Endothelial cell of umbilical vein (primary cell): Measurements from ENCODE around the gene NR2C2. TPM values are rescaled to one million over a fixed set of nuclear protein-coding genes. Genes with fewer than 3 reads are reported as not detected.

Experiments
- BruUV-seq: library from RNA; stranded (reverse); fragments of 400-500 nt; replicated peaks from 2 replicates; lab custom pipeline; 2021; lab: Mats Ljungman, UMichigan
- CTCF ChIA-PET: fragments of 300-600, 350-600 bp; sonication (Branson Sonifier 250); formaldehyde crosslinking; loops from one replicate; lab custom pipeline; 2021; ENCODE audit warnings: antibody characterized with exemption, inconsistent platforms; lab: Charles Lee
- POLR2A ChIA-PET: fragments of 300-600, 350-600 bp; sonication (Branson Sonifier 250); formaldehyde crosslinking; loops from one replicate; lab custom pipeline; 2021; ENCODE audit warnings: antibody characterized with exemption, inconsistent platforms; lab: Charles Lee
- DNase-seq: peaks from one replicate; pipeline ENCODE4 v3.0.0-alpha.2; 2011; ENCODE audit warnings: low read depth, low spot score
- FAIRE-seq: peaks from 2 replicates; lab custom pipeline; 2011; peaks lifted over from hg19 to GRCh38; lab: Jason Lieb, UNC
- H2AFZ ChIP-seq: 2 replicates; pipeline ENCODE4 v1.6.0; 2012; ENCODE audit warnings: low read depth, low read length, control low read depth, inconsistent platforms
- H3K27ac ChIP-seq: 2 replicates; pipeline ENCODE4 v1.5.1; 2011; ENCODE audit warnings: low read depth, mild to moderate bottlenecking, control low read depth, low read length, moderate library complexity; ENCODE audit not compliant: insufficient read depth
- H3K27me3 ChIP-seq, 2 experiments: 2 replicates each; pipeline versions ENCODE4 v1.6.0 to v1.6.1; 2011; ENCODE audit warnings: low read length in 2 of 2, mixed read lengths in 1 of 2; ENCODE audit not compliant: control insufficient read depth in 2 of 2, insufficient read depth in 2 of 2
- H3K36me3 ChIP-seq, 2 experiments: 2 replicates in 1 of 2; 3 replicates in 1 of 2; pipeline ENCODE4 v1.5.1; 2011; ENCODE audit warnings: low read length in 2 of 2, mild to moderate bottlenecking in 1 of 2, moderate library complexity in 1 of 2; ENCODE audit not compliant: control insufficient read depth in 2 of 2, insufficient read depth in 2 of 2; ENCODE audit errors: extremely low read depth in 1 of 2
- H3K4me1 ChIP-seq: 3 replicates; pipeline ENCODE4 v1.5.1; 2011; ENCODE audit warnings: mild to moderate bottlenecking, low read length; ENCODE audit not compliant: control insufficient read depth, insufficient read depth; ENCODE audit errors: extremely low read depth
- H3K4me2 ChIP-seq: 2 replicates; pipeline ENCODE4 v1.6.1; 2011; ENCODE audit warnings: low read length, control low read depth, mixed read lengths; ENCODE audit not compliant: insufficient read depth
- H3K4me3 ChIP-seq, 3 experiments: fragments of 200-600 bp in 1 of 3; sonication (generic), shearing (Covaris generic) in 1 of 3; replicated peaks in 1 of 3; 2 replicates each; pipeline ENCODE4 v1.5.1; 2011 to 2016; ENCODE audit warnings: control low read depth in 3 of 3, low read length in 3 of 3, mild to moderate bottlenecking in 2 of 3, inconsistent platforms in 1 of 3, low read depth in 1 of 3, moderate library complexity in 1 of 3; ENCODE audit not compliant: insufficient read depth in 1 of 3
- H3K79me2 ChIP-seq: 2 replicates; pipeline ENCODE4 v1.6.0; 2012; ENCODE audit warnings: low read length, inconsistent platforms; ENCODE audit not compliant: control insufficient read depth, insufficient read depth
- H3K9ac ChIP-seq: replicated peaks from 2 replicates; pipeline ENCODE3; 2011; ENCODE audit warnings: low read length, control low read depth; ENCODE audit not compliant: insufficient read depth; ENCODE audit errors: extremely low read depth
- H3K9me1 ChIP-seq: replicated peaks from 3 replicates; pipeline ENCODE4 v1.6.0; 2011; ENCODE audit warnings: mild to moderate bottlenecking, low read length; ENCODE audit not compliant: control insufficient read depth, insufficient read depth; ENCODE audit errors: extremely low read depth
- H3K9me3 ChIP-seq: replicated peaks from 2 replicates; pipeline ENCODE4 v1.5.1; 2012; ENCODE audit warnings: low read length, inconsistent platforms; ENCODE audit not compliant: control insufficient read depth, insufficient read depth
- H4K20me1 ChIP-seq: replicated peaks from 2 replicates; pipeline ENCODE3; 2011; ENCODE audit warnings: mild to moderate bottlenecking, low read length; ENCODE audit not compliant: control insufficient read depth, insufficient read depth; ENCODE audit errors: extremely low read depth
- EZH2 ChIP-seq: IDR thresholded peaks from 2 replicates; pipeline ENCODE4 v1.6.1; 2012; ENCODE audit warnings: borderline replicate concordance, low read depth, mild to moderate bottlenecking, moderate library complexity, low read length, inconsistent platforms; ENCODE audit not compliant: severe bottlenecking
- FOS ChIP-seq: IDR thresholded peaks from 2 replicates; pipeline ENCODE4 v1.6.1; 2011; ENCODE audit warnings: mild to moderate bottlenecking, low read length, moderate library complexity, borderline replicate concordance; ENCODE audit not compliant: insufficient read depth
- GATA2 ChIP-seq: IDR thresholded peaks from 2 replicates; pipeline ENCODE4 v1.7.0; 2011; ENCODE audit warnings: low read depth, mild to moderate bottlenecking, moderate library complexity, mixed read lengths, low read length; ENCODE audit not compliant: insufficient read length, insufficient read depth
- JUN ChIP-seq: IDR thresholded peaks from 2 replicates; pipeline ENCODE4 v1.6.1; 2011; ENCODE audit warnings: borderline replicate concordance, low read depth; ENCODE audit not compliant: insufficient read length, insufficient read depth
- MYC ChIP-seq: IDR thresholded peaks from one replicate; pipeline ENCODE4 v1.6.1; 2011; ENCODE audit warnings: mild to moderate bottlenecking, low read depth, low read length
- POLR2A ChIP-seq: IDR thresholded peaks from 2 replicates; pipeline ENCODE4 v1.6.1; 2012; ENCODE audit warnings: low read depth, mild to moderate bottlenecking, control low read depth, low read length
- POLR2AphosphoS5 ChIP-seq: IDR thresholded peaks from 2 replicates; pipeline ENCODE4 v1.6.1; 2012; ENCODE audit warnings: low read depth, mild to moderate bottlenecking, control low read depth, low read length, moderate library complexity; ENCODE audit not compliant: insufficient read depth
- dilution Hi-C: fragments of 300-500 bp; cut with MboI; formaldehyde crosslinking; loops from one replicate; pipeline ENCODE4 v1.15.0; 2019; ENCODE audit warnings: low sequenced_read_pairs; ENCODE audit not compliant: extremely low pct_ligation_motif_present
- intact Hi-C: fragments of 100-400 bp; cut with micrococcal nuclease; formaldehyde crosslinking; loops from one replicate; pipeline ENCODE4 v1.10.0; 2022
- polyA plus RNA-seq, 4 experiments: library from polyadenylated mRNA; depleted of rRNA in 3 of 4; stranded (reverse) in 3 of 4; unstranded in 1 of 4; fragments of >200 nt; gene quantifications; 2 replicates each; pipeline versions ENCODE4 v1.2.1 to v1.2.3, GENCODE V29; 2011 to 2012; ENCODE audit warnings: missing spikeins in 1 of 4
- total RNA-seq: library from RNA; stranded (reverse); gene quantifications from 2 replicates; pipeline ENCODE4 v1.2.3, GENCODE V29; 2021
- TF ChIP-seq, protein P1 (sequence below), 2 donors: IDR thresholded peaks; 1 replicate in 1 of 2; 2 replicates in 1 of 2; pipeline ENCODE4 v1.5.1; 2011; ENCODE audit warnings: low read length in 2 of 2, mild to moderate bottlenecking in 2 of 2, moderate library complexity in 2 of 2, control low read depth in 1 of 2, inconsistent platforms in 1 of 2, low read depth in 1 of 2; ENCODE audit not compliant: insufficient read depth in 1 of 2; ENCODE audit errors: extremely low read depth in 1 of 2
- TF ChIP-seq, protein P2 (sequence below): IDR thresholded peaks from 2 replicates; pipeline ENCODE4 v1.6.1; 2011; ENCODE audit not compliant: insufficient read depth, insufficient read length

The NR2C2 gene
- total and polyA plus RNA-seq, 2 donors (not counting 3 experiments of a cell fraction or from before 2014, with no cell fraction given): 20.3 to 59.8 TPM

DNA sequence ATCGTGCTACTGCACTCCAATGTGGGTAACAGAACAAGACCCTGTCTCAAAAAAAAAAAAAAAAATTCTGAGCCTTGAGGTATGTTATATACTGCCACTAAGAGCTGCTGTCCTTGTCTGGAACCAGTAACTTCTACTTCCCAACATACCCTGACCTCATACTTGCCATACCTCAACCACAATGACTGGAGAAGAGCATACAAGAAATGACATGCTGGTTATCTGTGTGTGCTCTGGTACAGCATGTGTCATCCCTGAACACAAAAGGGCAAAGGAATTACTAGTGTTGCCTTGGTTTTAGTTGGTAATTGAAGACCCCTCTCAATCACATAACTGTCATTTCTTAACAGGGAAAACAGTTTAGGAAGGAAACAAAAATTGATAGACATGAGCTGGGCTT is 63.3 kb downstream of the NR2C2 start:
- Histone ChIP-seq H3K4me1 (no peaks in the 10 kb centered on the region), H3K79me2 (no peaks in the 10 kb centered on the region), H3K9ac (no peak overlapping the region), H2AFZ (no peak overlapping the region), H3K4me2 (no peak overlapping the region), H3K9me3 (no peaks in the 10 kb centered on the region), H3K27ac (no peak overlapping the region), H3K36me3 (peaks cover 10 to 16% of the 10 kb centered on the region in 2 experiments), H4K20me1 (no peaks in the 10 kb centered on the region), H3K9me1 (no peaks in the 10 kb centered on the region), H3K4me3 (no peak overlapping the region), H3K27me3 (no peaks in the 10 kb centered on the region)
- no TSS peak for BruUV-seq
- FAIRE-seq: no peak
- no peak for DNase-seq
- dilution Hi-C loops (no loop called here), intact Hi-C loops (no loop called here)
- POLR2A ChIA-PET: no interaction called here
- CTCF ChIA-PET: interaction anchor here (1.4 kb wide), 2 partner anchors 11 to 85 kb away, joined by 3 read pairs; no protein-coding TSS in a partner anchor
- TF ChIP-seq POLR2AphosphoS5: no peak
- TF ChIP-seq, protein P1, sequence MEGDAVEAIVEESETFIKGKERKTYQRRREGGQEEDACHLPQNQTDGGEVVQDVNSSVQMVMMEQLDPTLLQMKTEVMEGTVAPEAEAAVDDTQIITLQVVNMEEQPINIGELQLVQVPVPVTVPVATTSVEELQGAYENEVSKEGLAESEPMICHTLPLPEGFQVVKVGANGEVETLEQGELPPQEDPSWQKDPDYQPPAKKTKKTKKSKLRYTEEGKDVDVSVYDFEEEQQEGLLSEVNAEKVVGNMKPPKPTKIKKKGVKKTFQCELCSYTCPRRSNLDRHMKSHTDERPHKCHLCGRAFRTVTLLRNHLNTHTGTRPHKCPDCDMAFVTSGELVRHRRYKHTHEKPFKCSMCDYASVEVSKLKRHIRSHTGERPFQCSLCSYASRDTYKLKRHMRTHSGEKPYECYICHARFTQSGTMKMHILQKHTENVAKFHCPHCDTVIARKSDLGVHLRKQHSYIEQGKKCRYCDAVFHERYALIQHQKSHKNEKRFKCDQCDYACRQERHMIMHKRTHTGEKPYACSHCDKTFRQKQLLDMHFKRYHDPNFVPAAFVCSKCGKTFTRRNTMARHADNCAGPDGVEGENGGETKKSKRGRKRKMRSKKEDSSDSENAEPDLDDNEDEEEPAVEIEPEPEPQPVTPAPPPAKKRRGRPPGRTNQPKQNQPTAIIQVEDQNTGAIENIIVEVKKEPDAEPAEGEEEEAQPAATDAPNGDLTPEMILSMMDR (IDR thresholded peaks at IDR 0.05; ENCODE audit: extremely low read depth in 1 of 2, insufficient read depth in 1 of 2, low read depth in 1 of 2, low read length in 2 of 2): no peak

DNA sequence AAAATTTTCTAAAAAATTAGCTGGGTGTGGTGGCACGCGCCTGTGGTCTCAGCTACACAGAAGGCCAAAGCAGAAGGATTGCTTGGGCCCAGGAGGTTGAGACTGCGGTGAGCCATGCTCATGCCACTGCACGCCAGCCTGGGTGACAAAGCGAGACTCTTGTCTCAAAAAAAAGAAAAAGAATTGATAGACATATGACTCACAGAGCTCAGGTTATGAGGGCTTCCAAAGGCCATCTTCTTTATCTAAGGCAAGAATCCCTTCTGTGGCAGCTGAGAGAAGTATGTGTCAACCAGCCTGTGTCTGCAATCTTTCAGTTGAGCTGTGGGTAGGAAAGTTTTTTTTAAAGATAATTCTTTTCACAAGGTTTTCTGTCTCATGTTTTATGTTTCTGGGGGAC is 63.8 kb downstream of the NR2C2 start:
- TF ChIP-seq EZH2 (no peak), POLR2AphosphoS5 (no peak), JUN (no peak), MYC (no peak), GATA2 (no peak), FOS (no peak), POLR2A (no peak)
- TF ChIP-seq, protein P2, sequence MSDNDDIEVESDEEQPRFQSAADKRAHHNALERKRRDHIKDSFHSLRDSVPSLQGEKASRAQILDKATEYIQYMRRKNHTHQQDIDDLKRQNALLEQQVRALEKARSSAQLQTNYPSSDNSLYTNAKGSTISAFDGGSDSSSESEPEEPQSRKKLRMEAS: no peak
- TF ChIP-seq, protein P1 (IDR thresholded peaks at IDR 0.05; ENCODE audit: extremely low read depth in 1 of 2, insufficient read depth in 1 of 2, low read depth in 1 of 2, low read length in 2 of 2): no peak
- CTCF ChIA-PET: interaction anchor here (1.4 kb wide), 2 partner anchors 11 to 86 kb away, joined by 3 read pairs; no protein-coding TSS in a partner anchor
- no peak for DNase-seq
- no peaks in the 10 kb centered on the region for H3K79me2 ChIP-seq
- BruUV-seq: no TSS peak
- intact Hi-C loops: no loop called here
- H2AFZ ChIP-seq: no peak overlapping the region
- H3K4me2 ChIP-seq: no peak overlapping the region
- H3K27me3 ChIP-seq: no peaks in the 10 kb centered on the region
- no peaks in the 10 kb centered on the region for H3K9me3 ChIP-seq
- H3K4me1 ChIP-seq: no peaks in the 10 kb centered on the region
- no peaks in the 10 kb centered on the region for H3K9me1 ChIP-seq
- H3K27ac ChIP-seq: no peak overlapping the region
- FAIRE-seq: no peak
- no peak overlapping the region for H3K4me3 ChIP-seq
- H4K20me1 ChIP-seq: no peaks in the 10 kb centered on the region
- peaks cover 10 to 16% of the 10 kb centered on the region in 2 experiments for H3K36me3 ChIP-seq
- POLR2A ChIA-PET: no interaction called here
- dilution Hi-C loops: no loop called here
- H3K9ac ChIP-seq: no peak overlapping the region
